NCI-H510A treated with DMSO at 0.1 percent for 48 hours (cell line): Measurements from ENCODE around the gene SPNS2.
A peak's percentile ranks its signal among the peaks of the same experiment; 100 is the strongest.

Experiments
- DNase-seq: peaks from one replicate; lab custom pipeline; 2025; lab: John Stamatoyannopoulos, UW

The SPNS2 gene

GRCh38 chr17:4503283-4504025 lies 4.8 kb downstream of the SPNS2 start:
- DNase-seq: no peak

DNA sequence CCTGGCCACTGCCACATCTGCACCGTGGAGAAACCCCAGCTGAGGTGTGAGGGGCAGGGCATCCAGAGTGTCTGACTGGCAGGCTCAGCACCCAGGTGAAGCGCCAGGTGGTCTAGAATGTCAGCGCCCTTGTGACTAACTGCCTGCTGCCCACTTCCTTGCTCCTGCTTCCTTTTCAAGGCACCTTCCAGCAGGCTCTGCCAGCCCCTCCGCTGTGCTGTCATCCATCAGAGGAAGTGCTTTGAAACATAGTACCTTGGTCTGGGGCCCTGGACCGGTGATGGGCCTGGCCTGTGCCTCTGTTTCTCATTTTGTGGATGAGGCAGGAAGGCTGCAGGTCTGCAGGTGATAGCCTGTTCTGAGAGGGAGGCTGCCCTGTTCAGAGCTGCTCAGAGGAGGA lies 5.5 kb downstream of the SPNS2 start:
- peak; percentile 31 for DNase-seq

GRCh38 chr17:4505187-4505586 lies 6.5 kb downstream of the SPNS2 start:
- DNase-seq: no peak

DNA sequence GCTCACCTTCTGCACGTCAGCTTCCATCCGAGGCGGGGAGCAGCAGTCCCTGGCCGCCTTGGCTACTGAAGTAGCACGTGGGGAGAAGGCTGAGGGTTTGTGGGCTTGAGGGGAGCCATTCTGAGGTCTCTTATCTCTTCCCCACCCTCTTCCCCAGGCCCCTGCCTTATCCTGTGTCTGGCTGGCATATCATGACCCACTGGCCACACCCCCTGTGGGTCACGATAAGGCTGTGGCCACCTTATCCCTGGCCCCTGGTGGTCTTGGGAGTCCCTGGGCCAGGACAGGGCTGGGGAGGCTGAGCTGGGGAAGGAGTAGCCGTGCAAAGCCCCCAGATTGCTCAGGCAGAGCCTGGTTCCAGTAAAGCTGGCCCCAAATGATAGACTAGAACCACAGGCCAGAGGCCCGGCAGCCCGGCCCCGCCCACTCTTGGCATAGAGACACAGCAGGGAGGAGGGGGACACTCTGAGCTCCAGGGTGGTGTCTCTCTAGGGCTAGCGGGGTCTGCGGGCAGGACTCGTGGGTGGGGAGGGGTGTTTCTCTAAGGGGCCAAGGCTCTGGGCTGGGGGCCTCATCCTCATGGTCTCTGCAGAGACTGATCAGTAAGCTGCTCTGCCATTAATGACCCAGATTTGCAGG lies 7.6 kb downstream of the SPNS2 start:
- no peak for DNase-seq

DNA sequence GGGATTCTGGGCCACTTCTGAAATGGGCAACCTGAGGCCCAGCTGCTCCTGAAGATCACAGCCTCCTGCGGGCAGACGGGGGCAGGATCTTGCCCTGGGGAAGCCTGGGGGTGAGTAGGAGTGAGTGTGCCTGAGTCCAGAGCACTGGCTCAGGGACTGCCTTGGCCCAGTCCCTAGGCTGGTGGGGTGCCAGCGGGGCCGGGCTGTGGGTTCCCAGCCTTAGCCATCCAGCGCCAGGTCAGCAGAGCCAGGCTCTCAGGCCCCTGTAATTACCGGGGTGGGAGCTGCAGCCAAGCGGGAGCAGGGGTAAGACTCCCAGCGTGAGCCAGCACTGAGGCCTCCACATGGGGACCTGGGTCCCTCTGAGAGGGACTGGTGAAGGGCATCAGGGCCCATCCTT lies 8.2 kb downstream of the SPNS2 start:
- DNase-seq: no peak

DNA sequence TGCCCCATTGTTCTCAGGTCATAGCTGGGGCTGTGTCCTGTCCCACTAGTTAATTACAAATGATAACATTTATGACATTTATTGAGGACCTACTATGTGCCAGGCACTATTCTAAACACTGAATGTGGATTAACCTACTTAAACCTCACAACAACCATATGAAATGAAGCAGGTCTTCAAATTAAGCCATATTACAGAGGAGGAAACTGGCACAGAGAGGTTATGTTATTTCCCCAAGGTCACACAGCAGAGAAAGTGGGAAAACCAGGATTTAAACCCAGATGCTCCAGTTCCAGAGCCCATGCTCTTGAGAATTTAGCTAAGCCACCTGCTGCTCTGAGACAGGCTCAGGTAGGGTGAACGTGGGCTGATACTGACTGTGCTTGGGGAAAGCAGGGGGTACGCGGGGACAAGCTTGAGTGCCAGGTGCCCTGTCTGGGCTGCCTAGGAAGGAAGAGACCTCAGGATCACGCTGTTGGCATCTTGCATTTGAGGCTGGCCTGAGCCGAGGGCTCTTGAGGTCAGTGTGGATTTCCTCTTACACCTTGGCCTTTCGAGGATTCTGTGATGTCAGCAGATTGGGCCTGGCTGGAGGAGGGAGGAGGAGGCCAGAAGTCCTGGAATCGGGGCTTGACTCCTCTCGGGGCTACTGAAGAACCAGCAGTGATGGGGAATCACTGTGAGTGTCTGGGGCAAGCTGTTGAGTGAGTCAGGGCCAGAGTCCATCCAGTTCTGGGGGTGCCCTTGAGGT lies 8.9 kb downstream of the SPNS2 start:
- DNase-seq: no peak

DNA sequence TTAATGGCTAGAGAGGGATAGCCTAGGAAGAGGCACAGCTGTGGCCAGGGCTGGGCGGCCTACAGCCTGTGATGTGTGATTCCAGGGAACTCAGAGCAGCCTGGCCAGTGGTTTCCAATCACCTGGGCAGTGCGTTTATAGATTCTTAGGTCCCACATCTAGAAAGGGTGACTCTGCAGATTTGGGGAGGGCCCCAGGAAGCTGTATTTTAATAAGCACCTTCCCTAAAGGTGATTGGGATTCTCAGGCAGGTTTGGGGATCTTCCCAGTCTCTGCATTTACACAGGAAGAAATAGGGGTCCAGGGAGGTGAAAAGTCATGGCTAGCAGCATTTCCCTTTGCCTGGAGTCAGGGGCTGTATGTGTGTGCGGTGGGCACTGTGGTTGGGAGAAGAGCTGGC lies 9.5 kb downstream of the SPNS2 start:
- DNase-seq: no peak

DNA sequence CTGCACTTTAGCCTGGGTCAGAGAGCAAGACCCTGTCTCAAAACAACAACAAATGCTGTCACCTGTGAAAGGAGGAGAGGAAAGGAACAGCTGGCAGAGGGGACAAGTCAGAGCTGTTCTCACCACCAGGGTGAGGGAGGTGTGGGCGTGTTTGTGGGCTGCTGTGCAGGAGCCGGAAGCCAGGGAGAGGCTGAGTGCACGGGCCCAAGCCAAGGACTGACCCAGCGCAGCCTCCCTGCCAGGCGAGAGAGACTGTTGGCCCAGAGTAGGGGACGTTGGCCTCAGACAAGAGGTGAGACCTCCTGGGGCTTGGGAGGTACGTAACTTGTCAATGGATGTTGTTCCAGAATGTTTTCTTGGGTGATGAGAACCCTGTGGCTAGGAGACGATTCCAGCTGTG lies 10.7 kb downstream of the SPNS2 start:
- no peak for DNase-seq

- no peak for DNase-seq
Observed at GRCh38 chr17:4509923-4510617, 11.4 kb downstream of the SPNS2 start.

- no peak for DNase-seq
Observed at GRCh38 chr17:4510618-4510941, 11.9 kb downstream of the SPNS2 start.

GRCh38 chr17:4511199-4511932 lies 12.7 kb downstream of the SPNS2 start:
- no peak for DNase-seq

DNA sequence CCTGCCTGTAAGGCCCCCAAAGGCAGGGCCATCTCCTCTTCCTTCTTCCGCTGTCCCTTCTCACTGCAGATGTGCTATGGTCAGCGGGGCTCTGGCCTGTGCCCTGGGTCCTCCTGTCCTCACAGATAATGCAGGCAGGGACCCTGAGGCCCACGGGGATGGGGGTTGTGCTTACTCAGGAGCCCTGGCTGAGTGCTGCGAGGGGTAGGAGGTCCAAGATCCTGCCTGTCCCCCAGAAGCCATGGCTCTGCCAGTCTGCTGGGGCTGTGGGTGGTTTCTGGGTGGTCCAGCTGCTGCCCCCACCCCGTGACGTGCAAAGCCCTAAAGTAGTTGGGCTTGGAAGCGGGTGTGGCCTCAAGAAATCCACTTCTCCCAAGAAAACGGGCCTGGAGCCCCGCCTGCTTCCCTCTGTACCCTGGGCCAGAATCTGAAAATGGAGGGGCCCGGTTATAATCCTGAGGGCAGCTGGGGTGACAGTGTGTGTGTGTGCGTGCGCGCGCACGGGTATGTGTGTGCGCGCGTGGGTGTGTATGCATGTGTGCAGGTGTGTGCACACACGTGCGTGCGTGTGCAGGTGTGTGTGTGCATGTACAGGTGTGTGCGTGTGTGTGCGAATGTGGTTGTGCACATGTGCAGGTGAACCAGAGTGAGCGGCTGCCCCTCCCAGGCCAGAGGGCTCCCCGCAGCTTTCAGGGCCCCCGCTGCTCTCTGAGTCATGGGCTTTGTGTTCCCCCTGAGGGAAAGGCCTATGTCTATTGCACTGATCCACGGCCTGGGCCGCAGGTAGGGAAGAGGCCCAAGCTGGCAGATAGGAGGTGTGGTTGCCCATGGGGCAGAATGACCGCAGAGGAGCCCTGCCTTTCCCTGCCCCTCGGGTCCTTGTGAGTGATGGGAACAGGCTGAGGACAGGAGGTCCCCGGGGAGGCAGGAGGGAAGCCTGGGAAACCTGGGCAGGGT lies 13.8 kb downstream of the SPNS2 start:
- DNase-seq: no peak

DNA sequence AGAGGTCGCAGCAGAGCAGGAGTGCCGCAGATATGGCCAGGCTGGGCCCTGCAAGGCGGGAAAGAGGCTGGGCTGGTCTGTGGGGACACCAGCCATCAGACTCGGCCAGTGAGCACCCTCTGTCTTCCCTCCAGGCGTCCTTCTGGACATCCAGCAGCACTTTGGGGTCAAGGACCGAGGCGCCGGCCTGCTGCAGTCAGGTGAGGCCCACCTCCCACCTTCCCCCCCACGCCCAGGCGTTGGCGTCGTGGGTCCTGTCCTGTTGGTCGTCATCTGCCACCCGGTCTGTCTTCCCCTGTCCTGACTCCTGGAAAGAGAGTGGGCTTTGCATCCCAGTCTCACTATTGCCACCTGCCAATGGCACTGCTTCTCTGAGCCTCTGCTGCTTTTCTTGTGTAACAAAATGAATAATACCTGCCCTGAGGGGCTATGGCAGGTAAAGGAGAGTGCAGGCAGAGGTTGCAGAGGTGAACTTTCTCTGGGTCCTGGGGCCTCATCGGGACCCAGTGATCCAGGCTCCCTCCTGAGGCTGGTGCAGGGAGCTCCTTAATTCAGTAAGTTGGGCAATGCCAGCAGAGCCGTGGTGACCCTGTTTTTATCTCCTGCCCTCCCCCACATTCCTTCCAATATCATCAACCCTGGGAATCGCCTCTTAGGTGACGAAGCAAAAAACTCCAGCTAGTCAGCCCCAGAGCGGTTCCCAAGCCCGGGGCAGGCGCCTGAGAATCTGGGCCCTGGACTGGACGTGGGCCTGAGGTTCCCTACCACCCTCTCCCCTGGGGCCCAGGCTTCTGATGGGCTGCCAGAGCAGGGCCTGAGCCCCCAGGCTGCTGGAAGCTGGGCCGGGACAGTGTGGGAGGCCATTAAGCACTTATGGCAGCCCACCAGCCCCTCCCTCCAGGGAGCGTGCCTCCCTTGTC lies 14.7 kb downstream of the SPNS2 start:
- no peak for DNase-seq

- DNase-seq: no peak
Observed at GRCh38 chr17:4514206-4514605, 15.5 kb downstream of the SPNS2 start.

GRCh38 chr17:4514779-4515178 lies 16.1 kb downstream of the SPNS2 start:
- DNase-seq: no peak

DNA sequence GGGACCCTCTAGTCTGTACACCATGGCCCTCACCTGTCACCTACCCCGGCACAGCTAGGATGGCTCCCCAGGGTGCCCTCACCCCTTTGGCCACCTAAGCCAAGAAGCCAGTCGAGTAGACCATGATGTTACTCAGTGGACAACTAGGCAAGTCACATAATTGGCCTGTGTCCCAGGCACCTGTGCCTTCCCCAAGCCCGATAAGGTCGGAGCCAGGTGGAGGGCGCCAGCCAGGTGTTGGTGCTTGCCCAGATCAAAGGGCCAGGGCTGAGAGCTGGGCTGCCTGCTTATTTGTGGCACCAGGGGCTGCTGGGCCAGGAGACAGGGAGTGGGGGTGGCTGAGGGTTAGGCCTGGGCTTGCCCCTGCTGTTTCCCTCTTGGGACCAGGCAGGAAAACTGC lies 16.8 kb downstream of the SPNS2 start:
- no peak for DNase-seq

DNA sequence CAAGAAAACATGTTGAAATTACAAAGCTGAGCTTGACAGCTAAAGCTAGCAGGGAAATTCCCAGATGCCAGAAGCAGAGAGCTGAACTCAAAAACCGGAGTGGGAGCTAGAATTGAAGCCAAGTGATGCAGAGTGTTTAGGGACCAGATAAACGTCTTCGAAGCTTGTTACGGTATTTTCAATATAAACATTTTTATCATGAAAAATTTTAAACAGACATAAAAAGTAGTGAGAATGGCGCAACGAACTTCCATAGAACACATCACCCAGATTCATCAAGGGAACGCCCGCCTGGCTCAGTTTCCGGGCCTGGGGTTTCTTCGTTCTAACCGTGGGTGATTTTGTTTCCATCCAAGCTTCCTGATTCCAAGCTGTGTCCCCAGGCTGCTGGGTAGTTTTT lies 18.1 kb downstream of the SPNS2 start:
- no peak for DNase-seq

GRCh38 chr17:4518901-4519300 lies 20.2 kb downstream of the SPNS2 start:
- no peak for DNase-seq

GRCh38 chr17:4519361-4519788 lies 20.7 kb downstream of the SPNS2 start:
- DNase-seq: no peak
